K562 (cell line): Measurements from ENCODE around the gene NPDC1. TPM values are rescaled to one million over a fixed set of nuclear protein-coding genes. Genes with fewer than 3 reads are reported as not detected.
A peak's percentile ranks its signal among the peaks of the same experiment; 100 is the strongest.

Experiments used
- CHD2 ChIP-seq: IDR thresholded peaks from 2 replicates; pipeline ENCODE4 v1.6.1; 2011; ENCODE audit warnings: low read depth, low read length
- HDAC8 ChIP-seq: fragments of 450-650 bp; IDR thresholded peaks from 2 replicates; pipeline ENCODE4 v1.6.1; 2016; ENCODE audit warnings: mild to moderate bottlenecking, missing genetic modification characterization, moderate library complexity, missing compliant biosample characterization
- HSF4 ChIP-seq: fragments of 250-450 bp; sonication (Bioruptor Pico); IDR thresholded peaks from 2 replicates; pipeline ENCODE4 v2.1.2; 2022; ENCODE audit warnings: mild to moderate bottlenecking, moderate library complexity, borderline replicate concordance
- LCOR ChIP-seq: sonication (generic); formaldehyde crosslinking; IDR thresholded peaks from 2 replicates; pipeline ENCODE4 v1.8.0; 2022; ENCODE audit warnings: mild to moderate bottlenecking, missing genetic modification reagents
- MAZ ChIP-seq, 2 experiments: fragments of 450-650 bp in 1 of 2; sonication (generic) in 1 of 2; formaldehyde crosslinking; IDR thresholded peaks in 1 of 2; conservative IDR thresholded peaks in 1 of 2; 2 replicates each; pipeline versions ENCODE4 v1.4.0 to v1.5.0; 2020; ENCODE audit warnings: mild to moderate bottlenecking in 1 of 2, missing genetic modification reagents in 1 of 2
- MBD2 ChIP-seq: sonication (generic); IDR thresholded peaks from 2 replicates; pipeline ENCODE4 v1.6.1; 2016; ENCODE audit warnings: low read depth, borderline replicate concordance
- YBX1 ChIP-seq: fragments of 450-650 bp; IDR thresholded peaks from 2 replicates; pipeline ENCODE4 v1.7.1; 2016; ENCODE audit warnings: mild to moderate bottlenecking
- ZC3H4 ChIP-seq: sonication (generic); formaldehyde crosslinking; IDR thresholded peaks from 2 replicates; pipeline ENCODE4 v1.9.0; 2021; ENCODE audit warnings: missing genetic modification reagents, borderline replicate concordance
- ZSCAN29 ChIP-seq: fragments of 450-650 bp; IDR thresholded peaks from 2 replicates; pipeline ENCODE4 v1.6.1; 2017
- polyA plus RNA-seq, 8 experiments: library from polyadenylated mRNA; depleted of rRNA in 4 of 8; stranded (reverse) in 5 of 8; unstranded in 3 of 8; fragments of >200 nt; fragmentation: Nextera tagmentation in 2 of 8; fragmentation: Illumina TruSeq in 1 of 8; extraction: Ambion mirVana in 2 of 8; extraction: Trizol in 1 of 8; gene quantifications; 2 replicates each; pipeline versions ENCODE4 v1.2.1 to v1.2.3, GENCODE V29; 2011 to 2014; ENCODE audit warnings: inconsistent platforms in 1 of 8, missing spikeins in 1 of 8
- total RNA-seq, 7 experiments: library from RNA; depleted of rRNA in 6 of 7; stranded (reverse); fragments of >200 nt in 6 of 7; fragmentation: Illumina TruSeq in 2 of 7; extraction: Trizol in 2 of 7; gene quantifications; 2 replicates each; pipeline versions ENCODE4 v1.2.1 to v1.2.3, GENCODE V29; 2011 to 2021; ENCODE audit warnings: low replicate concordance in 1 of 7
- TF ChIP-seq, protein P1 (sequence below): sonication (generic); formaldehyde crosslinking; IDR thresholded peaks from 2 replicates; pipeline ENCODE4 v1.8.1; 2023; ENCODE audit warnings: mild to moderate bottlenecking, missing genetic modification reagents
- TF ChIP-seq, protein P2 (sequence below): sonication (generic); formaldehyde crosslinking; IDR thresholded peaks from 2 replicates; pipeline ENCODE4 v1.8.0; 2023; ENCODE audit warnings: mild to moderate bottlenecking, missing genetic modification reagents

NPDC1 gene
- total and polyA plus RNA-seq, 9 of the 15 experiments (the other 6 are each of a cell fraction or from before 2014, with no cell fraction given) = 0.06 to 2.1 (median 0.53) TPM; not detected in 3

DNA sequence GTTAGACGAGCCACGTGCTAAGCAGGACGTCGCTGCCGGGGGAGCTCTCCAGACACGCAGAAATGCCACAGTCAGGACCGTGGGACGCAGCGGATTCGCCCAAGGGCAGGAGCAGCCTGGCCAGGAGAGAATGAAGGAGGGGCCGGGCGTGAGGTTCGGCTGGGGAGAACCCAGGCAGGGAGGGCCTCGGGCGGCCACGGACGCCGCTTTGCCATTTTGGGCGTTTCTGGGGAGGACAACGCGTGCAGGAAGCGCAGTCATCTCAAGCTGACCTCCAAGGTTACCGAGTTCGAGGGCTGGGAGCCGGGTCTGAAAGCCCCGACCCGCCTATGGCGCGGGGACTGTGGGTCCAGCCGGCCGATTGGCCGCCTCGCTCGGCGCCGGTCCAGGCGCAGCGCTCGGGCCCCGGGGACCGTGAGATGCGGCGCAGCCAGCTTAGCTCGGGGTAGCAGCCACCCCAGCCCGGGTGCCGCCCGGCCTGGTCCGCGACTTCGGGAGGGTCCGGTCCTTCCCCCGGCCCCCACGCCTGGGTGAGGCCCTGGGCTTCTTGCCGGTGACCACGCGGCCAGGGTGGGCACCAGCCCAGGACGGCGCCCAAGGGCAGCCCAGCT lies 40.0 kb upstream of the NPDC1 start (continued):
- TF ChIP-seq, protein P1, sequence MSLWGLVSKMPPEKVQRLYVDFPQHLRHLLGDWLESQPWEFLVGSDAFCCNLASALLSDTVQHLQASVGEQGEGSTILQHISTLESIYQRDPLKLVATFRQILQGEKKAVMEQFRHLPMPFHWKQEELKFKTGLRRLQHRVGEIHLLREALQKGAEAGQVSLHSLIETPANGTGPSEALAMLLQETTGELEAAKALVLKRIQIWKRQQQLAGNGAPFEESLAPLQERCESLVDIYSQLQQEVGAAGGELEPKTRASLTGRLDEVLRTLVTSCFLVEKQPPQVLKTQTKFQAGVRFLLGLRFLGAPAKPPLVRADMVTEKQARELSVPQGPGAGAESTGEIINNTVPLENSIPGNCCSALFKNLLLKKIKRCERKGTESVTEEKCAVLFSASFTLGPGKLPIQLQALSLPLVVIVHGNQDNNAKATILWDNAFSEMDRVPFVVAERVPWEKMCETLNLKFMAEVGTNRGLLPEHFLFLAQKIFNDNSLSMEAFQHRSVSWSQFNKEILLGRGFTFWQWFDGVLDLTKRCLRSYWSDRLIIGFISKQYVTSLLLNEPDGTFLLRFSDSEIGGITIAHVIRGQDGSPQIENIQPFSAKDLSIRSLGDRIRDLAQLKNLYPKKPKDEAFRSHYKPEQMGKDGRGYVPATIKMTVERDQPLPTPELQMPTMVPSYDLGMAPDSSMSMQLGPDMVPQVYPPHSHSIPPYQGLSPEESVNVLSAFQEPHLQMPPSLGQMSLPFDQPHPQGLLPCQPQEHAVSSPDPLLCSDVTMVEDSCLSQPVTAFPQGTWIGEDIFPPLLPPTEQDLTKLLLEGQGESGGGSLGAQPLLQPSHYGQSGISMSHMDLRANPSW (CRISPR knock-in tag) = no peak
- TF ChIP-seq, protein P2, sequence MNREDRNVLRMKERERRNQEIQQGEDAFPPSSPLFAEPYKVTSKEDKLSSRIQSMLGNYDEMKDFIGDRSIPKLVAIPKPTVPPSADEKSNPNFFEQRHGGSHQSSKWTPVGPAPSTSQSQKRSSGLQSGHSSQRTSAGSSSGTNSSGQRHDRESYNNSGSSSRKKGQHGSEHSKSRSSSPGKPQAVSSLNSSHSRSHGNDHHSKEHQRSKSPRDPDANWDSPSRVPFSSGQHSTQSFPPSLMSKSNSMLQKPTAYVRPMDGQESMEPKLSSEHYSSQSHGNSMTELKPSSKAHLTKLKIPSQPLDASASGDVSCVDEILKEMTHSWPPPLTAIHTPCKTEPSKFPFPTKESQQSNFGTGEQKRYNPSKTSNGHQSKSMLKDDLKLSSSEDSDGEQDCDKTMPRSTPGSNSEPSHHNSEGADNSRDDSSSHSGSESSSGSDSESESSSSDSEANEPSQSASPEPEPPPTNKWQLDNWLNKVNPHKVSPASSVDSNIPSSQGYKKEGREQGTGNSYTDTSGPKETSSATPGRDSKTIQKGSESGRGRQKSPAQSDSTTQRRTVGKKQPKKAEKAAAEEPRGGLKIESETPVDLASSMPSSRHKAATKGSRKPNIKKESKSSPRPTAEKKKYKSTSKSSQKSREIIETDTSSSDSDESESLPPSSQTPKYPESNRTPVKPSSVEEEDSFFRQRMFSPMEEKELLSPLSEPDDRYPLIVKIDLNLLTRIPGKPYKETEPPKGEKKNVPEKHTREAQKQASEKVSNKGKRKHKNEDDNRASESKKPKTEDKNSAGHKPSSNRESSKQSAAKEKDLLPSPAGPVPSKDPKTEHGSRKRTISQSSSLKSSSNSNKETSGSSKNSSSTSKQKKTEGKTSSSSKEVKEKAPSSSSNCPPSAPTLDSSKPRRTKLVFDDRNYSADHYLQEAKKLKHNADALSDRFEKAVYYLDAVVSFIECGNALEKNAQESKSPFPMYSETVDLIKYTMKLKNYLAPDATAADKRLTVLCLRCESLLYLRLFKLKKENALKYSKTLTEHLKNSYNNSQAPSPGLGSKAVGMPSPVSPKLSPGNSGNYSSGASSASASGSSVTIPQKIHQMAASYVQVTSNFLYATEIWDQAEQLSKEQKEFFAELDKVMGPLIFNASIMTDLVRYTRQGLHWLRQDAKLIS (CRISPR knock-in tag) = 0 out of 2 replicates have a peak, but pooled peaks have one; percentile 76
- TF ChIP-seq LCOR (CRISPR knock-in tag) (peak; percentile 7; the same call in 1 of the 2 replicates), MAZ (CRISPR knock-in tag; conservative IDR thresholded peaks at IDR 0.05 in 1 of 2, IDR thresholded peaks at IDR 0.05 in 1 of 2) (0 out of 4 replicates have a peak, but pooled peaks of 1 of the 2 experiments have one; percentile 20), CHD2 (no peak), ZSCAN29 (no peak), YBX1 (no peak), HSF4 (CRISPR knock-in tag) (no peak), HDAC8 (tag) (no peak), MBD2 (no peak; the same call in 1 of the 2 replicates), ZC3H4 (peak; percentile 19; the same call in 1 of the 2 replicates)
